Measurements from ENCODE around the gene LAPTM5.

The LAPTM5 gene

DNA sequence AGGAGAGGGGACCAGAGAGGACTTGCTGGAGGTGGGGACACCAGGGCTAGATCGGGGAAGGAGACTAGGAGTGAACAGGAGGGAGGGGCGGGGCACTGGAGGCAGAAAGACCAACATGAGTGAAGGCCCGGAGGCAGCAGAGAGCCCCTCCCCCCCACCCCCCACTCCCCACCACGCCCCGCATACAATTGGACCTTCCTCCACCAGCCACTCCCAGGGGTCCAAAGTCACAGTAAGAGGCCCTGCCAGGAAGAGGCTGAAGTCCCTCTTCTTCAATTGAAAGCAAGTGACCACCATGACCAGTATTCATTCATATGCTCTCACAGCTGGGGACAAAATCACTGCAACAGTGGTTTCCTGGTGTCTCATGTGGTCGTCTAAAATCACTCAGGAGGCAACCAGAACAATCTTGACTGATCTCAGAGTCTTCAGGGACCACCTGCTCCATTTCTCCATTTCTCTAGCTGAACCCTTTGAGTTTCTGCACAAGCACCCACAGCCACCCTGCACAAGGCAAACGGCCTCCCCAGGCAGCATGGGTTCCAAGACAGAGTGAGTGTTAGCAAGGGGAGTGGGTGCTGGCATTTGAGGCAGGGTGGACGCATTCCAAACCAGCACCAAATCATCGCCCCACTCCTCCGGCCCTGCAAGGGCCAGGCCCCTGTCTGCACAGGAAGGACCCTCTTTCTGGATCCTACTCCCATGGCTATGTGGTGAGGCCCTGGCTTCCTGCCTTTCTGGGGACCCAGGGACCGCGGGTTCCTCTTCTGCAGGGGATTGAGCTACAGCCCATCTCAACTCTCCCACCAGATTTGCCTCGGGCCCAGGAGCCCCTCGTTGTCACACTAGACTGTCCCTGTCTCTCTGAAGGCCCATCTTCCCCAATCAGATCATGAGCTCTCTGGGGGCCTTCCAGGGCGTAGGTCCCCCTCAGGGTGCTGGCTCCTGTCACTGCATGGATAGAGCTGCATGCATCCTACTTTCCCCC, 17.0 kb downstream of the LAPTM5 start:
- no peak for DNase-seq

DNA sequence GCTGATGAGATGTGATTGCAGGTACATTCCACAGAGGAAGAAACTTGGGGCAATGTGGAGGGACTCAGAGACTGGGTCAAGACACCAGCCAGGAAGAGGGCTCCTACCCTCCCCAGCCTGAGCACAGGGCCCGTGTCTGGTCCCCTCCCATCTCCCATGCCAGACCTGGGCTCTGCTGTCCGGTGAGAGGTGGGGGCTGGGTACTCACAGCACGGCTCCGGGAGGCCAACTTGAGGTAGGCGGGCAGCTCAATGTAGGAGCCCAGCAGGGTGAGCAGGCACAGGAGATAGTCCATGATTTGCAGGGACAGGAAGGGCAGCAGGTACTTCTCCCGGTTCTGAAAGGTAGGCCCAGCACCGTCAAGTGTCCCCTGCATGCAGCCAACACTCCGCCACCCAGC, 18.0 kb downstream of the LAPTM5 start:
- no peak for DNase-seq

DNA sequence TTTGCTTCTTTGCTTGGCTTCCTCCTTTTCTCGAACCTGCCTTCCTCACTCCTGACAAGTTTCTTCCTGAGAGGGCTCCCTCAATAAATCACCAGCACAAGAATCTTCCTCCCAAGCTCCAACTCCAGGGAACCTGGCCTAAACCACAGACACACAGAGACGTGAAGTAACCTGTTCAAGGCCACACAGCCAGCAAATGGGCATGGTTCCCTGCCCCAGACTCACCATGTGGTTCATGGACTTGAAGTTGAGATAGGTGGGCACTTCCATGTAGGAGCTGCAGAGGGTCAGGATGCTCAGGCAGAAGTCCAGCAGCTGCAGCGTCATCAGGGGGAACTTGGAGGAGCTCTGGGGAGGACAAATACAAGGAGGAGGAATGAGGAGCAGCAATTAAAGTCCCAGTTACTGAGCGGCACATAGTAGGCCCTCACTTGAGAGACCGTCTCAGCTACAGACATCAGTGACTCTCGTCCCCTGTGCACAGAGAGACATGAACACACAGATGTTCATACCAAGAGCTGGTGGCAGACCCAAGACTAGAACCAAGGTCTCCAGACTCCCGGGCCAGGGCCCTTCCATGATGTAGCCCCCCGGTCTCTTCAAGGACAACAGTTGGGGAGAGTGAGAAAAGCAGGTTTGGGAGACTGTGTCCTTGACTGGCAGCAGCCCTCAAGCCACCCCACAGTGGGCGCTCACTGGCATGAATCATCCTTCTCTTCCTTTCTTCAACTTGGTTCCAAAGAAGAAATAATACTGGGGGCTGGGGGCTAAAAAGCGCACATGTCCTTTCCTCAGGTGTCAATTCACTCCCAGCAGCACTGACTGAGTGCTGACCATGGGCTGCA, 18.6 kb downstream of the LAPTM5 start:
- DNase-seq, result no peak

DNA sequence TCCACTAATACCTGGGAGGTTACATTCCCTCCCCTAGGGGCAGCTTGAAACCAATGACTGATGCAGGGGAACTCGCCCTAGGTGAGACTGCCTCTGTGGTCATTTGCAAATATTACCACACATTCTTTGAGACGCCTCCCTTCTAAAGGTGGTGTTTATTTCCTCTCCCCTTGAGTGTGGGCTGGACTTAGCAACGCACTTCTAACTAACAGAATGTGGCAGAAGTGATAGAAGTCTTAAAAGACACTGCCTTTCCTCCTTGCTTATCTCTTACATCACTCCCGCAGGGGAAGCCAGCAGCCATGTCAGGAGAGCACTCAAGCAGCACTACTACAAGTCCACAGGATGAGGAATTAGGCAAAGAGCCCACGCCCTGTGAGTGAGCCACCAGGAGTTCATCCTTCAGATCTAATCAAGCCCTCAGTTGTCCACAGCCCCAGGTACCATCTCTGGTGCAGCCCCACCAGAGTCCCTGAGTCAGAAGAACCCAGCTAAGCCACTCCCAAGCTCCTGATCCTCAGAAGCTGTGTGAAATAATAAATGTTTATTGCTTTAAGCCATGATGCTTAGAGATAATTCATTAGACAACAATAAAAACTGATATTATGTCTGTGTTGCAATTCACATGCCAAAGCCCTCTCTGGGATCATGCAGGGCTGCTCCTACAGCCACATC, 19.4 kb downstream of the LAPTM5 start:
- no peak for DNase-seq

- DNase-seq, result no peak
Observed at GRCh38 chr1:30737357-30738039, 20.1 kb downstream of the LAPTM5 start.

DNA sequence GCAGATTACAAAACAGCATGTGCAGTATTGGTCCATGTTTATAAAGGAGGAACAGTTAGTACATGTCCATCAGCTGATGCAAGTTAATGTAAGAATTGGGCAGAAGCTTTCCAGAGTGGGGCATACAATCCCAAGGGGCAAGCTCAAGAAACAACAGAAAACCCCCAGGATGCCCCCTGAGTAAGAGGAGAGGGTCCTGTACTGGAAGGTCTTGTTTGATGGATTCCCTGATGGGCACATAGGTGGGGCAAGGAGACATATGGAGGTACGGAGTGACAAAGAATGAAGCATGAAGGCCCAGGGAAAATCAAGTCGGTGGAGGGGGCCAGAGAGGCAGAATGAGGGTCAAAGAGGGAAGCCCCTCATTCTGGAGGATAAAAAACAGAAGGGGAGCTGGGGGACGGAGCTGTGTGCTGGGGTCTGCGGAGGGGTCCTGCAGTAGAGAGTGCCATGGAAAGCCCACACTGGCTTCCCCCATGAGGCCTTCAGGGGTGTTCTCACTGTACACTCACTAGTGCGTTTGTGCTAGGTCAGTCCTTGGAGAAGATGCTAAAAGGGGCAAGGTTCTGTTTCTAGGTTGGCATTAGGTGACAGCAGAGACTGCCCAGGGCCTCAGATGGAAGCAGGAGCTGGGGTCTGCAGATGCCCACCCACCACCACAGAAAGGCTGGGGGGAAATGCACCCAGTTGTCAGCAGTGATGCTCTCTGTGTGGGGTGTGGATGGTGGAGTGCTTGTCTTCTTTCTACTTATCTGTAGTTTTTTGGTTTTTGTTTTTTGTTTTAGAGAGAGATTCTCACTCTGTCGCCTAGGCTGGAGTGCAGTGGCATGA, 21.7 kb downstream of the LAPTM5 start:
- no peak for DNase-seq

DNA sequence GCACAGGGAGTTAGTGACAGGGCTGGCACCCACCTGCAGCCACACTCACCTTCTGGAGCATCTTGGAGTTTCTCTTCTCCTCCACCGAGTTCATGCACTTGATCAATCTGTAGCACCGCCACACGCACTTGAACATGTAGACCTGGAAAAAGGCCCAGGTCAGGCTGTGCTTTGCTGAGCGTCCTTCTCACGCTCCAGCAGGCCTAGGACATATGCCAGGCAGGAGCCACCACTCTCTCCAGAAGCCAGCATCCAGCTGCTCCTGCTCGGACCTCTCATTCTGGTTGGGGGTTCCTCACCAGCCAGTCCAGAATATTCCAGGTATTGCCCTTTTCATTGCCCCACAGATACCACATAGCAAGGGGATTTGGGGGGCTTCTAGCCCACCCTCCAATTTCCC, 22.4 kb downstream of the LAPTM5 start:
- no peak for DNase-seq

DNA sequence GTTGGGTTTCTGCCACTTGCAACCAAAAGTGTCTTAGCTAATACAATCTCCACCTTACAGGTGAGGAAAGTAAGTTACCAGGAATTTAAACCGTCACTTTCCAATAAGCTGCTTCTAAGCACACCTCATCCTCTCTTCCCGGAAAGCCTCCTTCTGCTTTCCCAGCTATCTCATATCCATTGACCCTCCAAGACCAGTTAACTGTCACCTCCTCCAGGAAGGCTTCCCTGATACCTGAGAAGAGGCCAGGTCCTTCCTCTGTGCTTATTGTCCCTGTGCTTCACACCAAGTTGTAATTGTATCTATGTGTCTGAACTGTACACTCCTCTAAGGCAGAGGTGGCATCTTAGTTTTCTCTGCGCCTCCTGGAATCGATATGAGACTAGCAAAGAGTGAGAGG, 23.0 kb downstream of the LAPTM5 start:
- no peak for DNase-seq

- no peak for DNase-seq
Observed at GRCh38 chr1:30734106-30734505, 23.5 kb downstream of the LAPTM5 start.

DNA sequence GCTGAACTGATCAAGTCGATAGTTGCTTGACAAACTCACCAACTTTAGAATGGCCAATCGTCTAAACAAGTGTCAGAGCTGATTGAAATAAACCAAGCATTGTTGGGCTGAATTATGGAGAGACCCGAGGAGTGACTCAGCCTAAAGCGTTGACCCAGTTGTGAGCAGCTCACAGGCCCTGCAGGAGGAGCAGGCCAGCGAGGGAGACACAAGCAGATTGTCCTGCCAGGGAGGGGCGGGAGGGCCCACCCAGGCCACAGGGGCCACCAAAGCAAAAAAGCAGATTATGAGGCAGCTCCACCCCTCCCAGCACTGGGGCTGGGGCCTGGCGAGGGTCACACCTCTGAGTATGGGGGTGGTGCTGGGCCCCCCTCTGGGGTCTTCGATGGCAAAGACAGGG, 24.1 kb downstream of the LAPTM5 start:
- no peak for DNase-seq

DNA sequence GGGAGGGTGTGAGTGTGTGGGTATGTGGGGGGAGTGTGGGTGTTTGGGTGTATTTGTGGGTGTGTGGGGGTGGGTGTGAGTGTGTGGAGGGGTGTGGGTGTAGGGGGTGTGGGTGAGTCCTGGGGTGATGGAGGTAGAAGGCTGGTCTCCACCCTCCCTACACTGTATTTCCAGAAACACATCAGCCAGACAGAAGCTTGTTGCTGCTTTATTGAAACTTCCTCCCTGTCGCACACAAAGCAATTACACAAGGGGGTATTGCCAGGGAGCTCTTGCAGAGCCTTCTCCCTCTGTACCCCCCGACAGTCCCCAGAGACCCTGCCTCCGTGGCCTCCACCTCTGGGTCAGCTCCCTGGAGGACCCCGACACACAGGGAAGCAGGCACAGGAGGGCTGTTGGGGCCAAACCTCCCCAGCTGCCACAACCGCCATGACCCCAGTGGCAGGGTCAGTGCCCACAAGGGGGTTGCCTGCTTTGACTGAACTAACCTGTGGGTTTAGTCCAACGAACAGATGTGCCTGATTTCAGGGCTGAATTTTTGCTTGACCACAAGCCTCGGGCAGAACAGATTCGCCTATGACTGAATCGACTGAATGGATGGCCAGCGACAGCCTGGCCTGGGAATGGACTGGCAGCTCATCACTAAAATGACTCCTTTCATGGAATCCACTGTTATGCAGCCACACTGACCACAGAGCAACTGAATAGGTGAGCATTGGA, 25.1 kb downstream of the LAPTM5 start:
- no peak for DNase-seq

DNA sequence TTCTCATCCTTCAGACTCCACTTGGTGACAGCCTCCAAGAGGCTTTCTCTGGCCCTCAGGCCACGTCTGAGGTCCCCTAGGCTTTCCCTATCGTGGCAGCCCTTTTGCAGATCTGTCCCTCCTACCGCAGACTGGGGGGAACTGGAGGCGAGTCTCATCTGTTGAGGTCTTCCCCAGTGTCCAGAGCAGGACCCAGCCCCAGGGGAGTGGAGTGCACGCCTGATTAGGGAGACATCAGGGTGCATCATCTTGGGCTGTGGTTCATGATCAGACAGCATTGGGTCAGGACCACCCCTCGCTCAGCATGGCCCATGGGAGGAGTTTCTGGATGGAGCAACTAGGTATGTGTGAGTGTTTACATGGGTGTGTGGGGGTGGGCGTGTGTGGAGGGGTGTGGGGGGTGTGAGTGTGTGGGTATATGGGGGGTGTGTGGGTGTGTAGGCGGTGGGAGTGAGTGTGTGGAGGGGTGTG, 25.7 kb downstream of the LAPTM5 start:
- DNase-seq, result no peak

- DNase-seq, result no peak
Observed at GRCh38 chr1:30731109-30731805, 26.3 kb downstream of the LAPTM5 start.

GRCh38 chr1:30730346-30731108, 27.0 kb downstream of the LAPTM5 start:
- no peak for DNase-seq

DNA sequence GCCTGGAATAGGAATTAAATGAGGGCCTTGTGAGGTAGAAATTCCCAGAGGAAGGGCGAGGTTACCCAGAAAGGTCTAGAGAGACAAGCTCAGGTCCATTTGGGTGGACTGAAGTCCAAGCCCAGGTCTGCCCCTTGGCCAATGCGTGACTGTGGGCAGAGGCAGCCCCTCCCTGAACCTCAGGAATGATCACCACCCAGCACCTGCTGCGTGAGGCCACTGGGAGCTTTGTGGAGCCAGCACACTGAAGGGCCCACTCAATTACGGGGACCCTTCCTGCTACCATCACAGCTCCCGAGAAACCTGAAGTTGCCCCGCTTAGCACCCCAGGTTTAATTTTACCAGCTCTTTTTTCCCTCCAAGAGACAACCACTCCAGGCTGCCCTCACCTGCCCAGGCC, 27.7 kb downstream of the LAPTM5 start:
- DNase-seq, result no peak

DNA sequence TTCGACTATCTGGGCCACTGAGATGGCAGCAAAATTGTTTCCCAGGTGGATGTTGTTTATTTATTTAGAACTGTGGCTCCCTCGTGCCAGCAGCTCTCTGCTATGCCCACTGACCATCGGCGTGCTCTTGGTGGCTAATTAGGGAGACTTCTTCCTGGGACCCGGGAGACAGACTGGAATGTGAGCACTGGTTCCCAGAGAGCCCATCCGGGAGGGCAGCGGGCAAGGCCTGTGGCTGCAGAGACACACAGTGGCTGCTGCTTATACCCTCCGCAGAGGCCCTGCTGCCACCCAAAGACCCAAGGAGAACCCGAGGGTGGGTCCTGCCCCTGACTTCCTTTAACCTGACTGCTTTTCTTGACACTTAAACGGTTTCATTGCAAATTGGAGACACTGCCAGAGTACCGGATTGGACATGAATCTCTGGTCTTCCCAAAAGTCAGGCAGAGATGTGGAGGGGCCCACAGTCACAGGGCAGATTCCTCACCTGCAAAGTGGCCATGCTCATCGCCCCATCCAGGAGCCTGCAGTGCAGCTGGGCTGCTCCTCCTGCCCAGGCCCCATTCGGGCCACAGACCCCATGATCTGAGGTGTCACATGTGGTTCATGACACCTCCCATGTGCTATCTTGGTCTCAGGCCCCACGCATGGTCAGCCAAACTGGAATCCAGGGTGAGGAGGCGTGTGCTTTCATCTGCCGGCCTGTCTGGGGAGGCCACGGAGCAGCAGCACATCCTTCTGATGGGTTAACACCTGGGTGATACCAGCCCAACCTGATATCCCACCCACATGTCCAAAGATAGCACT, 28.5 kb downstream of the LAPTM5 start:
- no peak for DNase-seq

DNA sequence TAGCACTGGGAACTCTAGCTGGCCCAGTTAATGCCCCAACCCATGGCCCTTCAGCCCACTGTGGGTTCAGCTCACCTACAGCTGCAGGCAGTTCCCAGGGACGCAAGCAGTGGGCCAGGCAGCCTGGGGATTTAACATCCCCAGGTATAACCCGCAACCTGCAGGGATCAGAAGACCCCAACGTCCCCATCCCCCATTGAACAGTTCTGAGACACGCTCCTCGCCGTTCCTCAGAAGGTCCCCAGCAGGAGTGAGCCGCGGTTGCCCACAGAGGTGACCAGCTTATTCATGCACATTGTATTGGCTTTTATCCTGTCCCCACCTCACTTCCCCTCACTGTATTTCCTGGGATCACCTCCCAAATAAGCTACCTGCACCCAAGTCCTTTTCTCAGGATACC, 29.2 kb downstream of the LAPTM5 start:
- no peak for DNase-seq

GRCh38 chr1:30727824-30728223, 29.8 kb downstream of the LAPTM5 start:
- DNase-seq, result no peak
